BJ (cell line): ENCODE data around the gene FBXO31. TPM values are rescaled to one million over a fixed set of nuclear protein-coding genes. Genes with fewer than 3 reads are reported as not detected.

Experiments used
- CTCF ChIA-PET: fragments of 350-600 bp; formaldehyde crosslinking; extraction: SDS; loops from one replicate; lab custom pipeline; 2021; ENCODE audit warnings: antibody characterized with exemption, inconsistent platforms; lab: Yijun Ruan, JAX
- POLR2A ChIA-PET: fragments of 300-600 bp; sonication (Branson Sonifier 250); formaldehyde crosslinking; extraction: SDS; loops from one replicate; lab custom pipeline; 2021; ENCODE audit warnings: antibody characterized with exemption; lab: Charles Lee
- DNase-seq: peaks from one replicate; pipeline ENCODE4 v3.0.0-alpha.2; 2011; ENCODE audit warnings: low read depth
- H3K27me3 ChIP-seq: 2 replicates; pipeline ENCODE4 v1.6.0; 2011; ENCODE audit warnings: low read length; ENCODE audit not compliant: control insufficient read depth, insufficient read depth
- H3K36me3 ChIP-seq: 2 replicates; pipeline ENCODE4 v1.5.1; 2011; ENCODE audit warnings: low read length; ENCODE audit not compliant: control insufficient read depth, insufficient read depth
- H3K4me3 ChIP-seq: 2 replicates; pipeline ENCODE4 v1.5.1; 2011; ENCODE audit warnings: low read depth, mild to moderate bottlenecking, control low read depth, low read length
- CTCF ChIP-seq: IDR thresholded peaks from 2 replicates; pipeline ENCODE4 v1.5.1; 2011; ENCODE audit warnings: low read depth, mild to moderate bottlenecking, control low read depth, inconsistent platforms, low read length, moderate library complexity; ENCODE audit not compliant: insufficient read depth
- polyA plus RNA-seq: library from polyadenylated mRNA; depleted of rRNA; stranded (reverse); fragments of >200 nt; gene quantifications from 2 replicates; pipeline ENCODE4 v1.2.3, GENCODE V29; 2011

FBXO31 gene
- polyA plus RNA-seq, 1 experiment = 24.8 TPM

GRCh38 chr16:87312008-87312407 is 71.6 kb downstream of the FBXO31 start:
- POLR2A ChIA-PET = no interaction called here
- Histone ChIP-seq H3K4me3 (no peak overlapping the region), H3K36me3 (no peaks in the 10 kb centered on the region), H3K27me3 (no peaks in the 10 kb centered on the region)
- no peak for DNase-seq
- CTCF ChIA-PET = interaction anchor here (0.7 kb wide), 1 partner anchor 15 kb away, joined by 3 read pairs; no protein-coding TSS in a partner anchor
- no peak for TF ChIP-seq CTCF

- Histone ChIP-seq H3K36me3 (no peaks in the 10 kb centered on the region), H3K27me3 (no peaks in the 10 kb centered on the region), H3K4me3 (no peak overlapping the region)
- DNase-seq = no peak
- ChIA-PET POLR2A (no interaction called here), CTCF (no interaction called here)
- no peak for TF ChIP-seq CTCF
Observed at GRCh38 chr16:87311387-87311786, 72.2 kb downstream of the FBXO31 start.

GRCh38 chr16:87310610-87311009 is 73.0 kb downstream of the FBXO31 start:
- POLR2A ChIA-PET = no interaction called here
- DNase-seq = no peak
- no peak for TF ChIP-seq CTCF
- H3K4me3 ChIP-seq = no peak overlapping the region
- no peaks in the 10 kb centered on the region for H3K36me3 ChIP-seq
- no peaks in the 10 kb centered on the region for H3K27me3 ChIP-seq
- CTCF ChIA-PET = no interaction called here

DNA sequence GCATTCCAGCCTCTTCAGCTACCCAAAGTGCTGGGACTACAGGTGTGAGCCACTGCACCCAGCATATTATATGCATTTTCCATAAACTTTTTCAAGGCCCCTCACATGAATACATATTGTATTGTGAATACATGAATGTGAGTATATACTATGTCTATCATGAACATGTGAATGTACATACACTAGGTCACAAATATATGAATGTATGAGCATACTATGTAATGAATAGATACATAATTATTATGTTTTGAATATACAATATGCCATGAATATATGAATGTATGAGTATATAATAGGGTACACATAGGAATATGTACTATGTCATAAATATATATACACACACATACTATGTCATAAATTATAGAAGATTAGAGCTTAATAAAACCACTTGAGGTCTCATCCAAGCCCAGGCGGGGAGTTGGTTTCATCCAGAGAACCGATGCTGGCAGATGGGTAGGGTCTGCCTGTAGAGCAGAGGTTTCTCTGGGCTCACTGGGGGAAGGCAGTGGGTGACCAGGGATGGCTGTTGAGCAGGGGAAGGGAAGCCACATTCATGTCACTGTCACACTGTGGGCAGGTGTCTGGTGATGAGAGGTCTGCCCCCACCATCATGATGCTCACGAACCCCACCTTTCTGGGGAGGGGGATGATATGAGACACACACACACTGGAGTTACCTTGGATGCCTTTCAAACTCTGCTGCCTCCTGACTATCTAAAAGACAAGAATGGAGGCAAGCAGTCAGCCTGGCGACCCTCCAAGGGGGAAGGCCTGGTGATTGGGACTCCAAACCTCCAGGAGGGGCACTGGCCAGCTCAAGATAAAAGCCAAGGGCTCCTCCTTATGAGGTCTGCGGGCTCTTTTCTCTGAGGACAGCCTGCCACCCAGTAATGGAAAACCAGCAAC is 73.7 kb downstream of the FBXO31 start:
- Histone ChIP-seq H3K4me3 (no peak overlapping the region), H3K27me3 (no peaks in the 10 kb centered on the region), H3K36me3 (no peaks in the 10 kb centered on the region)
- POLR2A ChIA-PET = no interaction called here
- no peak for TF ChIP-seq CTCF
- DNase-seq = no peak
- CTCF ChIA-PET = no interaction called here

DNA sequence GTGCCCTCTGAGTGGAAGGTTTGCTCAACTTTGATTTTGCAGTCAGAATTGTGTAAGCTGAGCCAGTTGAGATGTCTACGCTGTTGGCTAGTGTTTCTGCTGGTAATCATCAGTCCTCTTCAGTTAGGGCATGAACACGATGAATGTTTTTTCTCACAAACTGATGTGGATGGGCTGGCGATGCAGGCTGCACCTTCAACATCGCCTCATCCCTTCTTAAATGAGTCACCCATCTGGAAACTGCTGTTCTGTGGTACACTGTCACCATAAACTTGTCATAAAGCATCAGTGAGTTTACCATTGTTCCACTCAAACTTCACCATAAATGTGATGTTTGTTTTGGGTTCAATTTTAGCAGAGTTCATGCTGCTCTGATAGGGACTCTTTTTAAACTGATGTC is 74.8 kb downstream of the FBXO31 start:
- CTCF ChIA-PET = interaction anchor here (0.5 to 2.0 kb wide), 2 partner anchors 8 to 620 kb away, joined by 3 to 4 read pairs; partner anchors contain the start of gene C16orf95
- no peak for DNase-seq
- POLR2A ChIA-PET = no interaction called here

More for the DNA sequence above, 74.8 kb downstream of the FBXO31 start:
- Histone ChIP-seq H3K27me3 (no peaks in the 10 kb centered on the region), H3K4me3 (no peak overlapping the region), H3K36me3 (no peaks in the 10 kb centered on the region)
- TF ChIP-seq CTCF = no peak
